ENCODE data around the gene NFE2L3.
A peak's percentile ranks its signal among the peaks of the same experiment; 100 is the strongest.

DNA sequence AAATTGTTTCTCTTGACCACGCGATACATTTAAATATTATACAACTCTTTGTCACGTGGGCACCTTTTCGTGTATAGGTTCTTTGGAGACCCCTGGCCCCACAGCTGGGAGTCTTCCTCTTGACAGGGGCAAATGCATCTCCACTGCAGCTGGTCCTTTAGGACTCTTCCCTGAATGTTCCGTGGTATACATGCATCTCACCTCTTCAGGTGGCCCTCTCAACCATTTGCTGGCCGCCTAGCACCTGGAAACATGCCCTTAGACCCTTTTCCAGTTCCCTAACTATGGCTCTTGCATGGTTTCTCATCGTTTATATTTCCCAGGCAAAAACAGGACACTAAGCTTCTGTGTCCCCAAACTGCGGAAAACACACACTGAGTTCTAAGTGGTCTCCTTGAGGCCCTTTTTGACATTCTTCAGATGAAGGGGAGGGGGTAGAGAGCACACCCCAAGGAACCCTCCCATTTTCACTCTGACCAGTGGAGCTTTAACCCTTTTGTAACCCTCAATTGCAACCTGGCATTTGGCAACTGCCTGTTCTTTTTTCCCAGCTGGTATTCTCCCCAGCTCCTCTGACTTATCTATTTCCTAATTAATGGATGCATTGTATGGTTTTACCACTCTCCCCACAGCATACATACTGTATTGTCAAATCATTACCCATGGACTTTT lies 28.0 kb downstream of the NFE2L3 start:
- TF ChIP-seq, protein P1, sequence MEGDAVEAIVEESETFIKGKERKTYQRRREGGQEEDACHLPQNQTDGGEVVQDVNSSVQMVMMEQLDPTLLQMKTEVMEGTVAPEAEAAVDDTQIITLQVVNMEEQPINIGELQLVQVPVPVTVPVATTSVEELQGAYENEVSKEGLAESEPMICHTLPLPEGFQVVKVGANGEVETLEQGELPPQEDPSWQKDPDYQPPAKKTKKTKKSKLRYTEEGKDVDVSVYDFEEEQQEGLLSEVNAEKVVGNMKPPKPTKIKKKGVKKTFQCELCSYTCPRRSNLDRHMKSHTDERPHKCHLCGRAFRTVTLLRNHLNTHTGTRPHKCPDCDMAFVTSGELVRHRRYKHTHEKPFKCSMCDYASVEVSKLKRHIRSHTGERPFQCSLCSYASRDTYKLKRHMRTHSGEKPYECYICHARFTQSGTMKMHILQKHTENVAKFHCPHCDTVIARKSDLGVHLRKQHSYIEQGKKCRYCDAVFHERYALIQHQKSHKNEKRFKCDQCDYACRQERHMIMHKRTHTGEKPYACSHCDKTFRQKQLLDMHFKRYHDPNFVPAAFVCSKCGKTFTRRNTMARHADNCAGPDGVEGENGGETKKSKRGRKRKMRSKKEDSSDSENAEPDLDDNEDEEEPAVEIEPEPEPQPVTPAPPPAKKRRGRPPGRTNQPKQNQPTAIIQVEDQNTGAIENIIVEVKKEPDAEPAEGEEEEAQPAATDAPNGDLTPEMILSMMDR (IDR thresholded peaks at IDR 0.05): no peak
- TF ChIP-seq POLR2A (IDR thresholded peaks at IDR 0.05): peak in 1 of 3 donors; percentile 18

All from body of pancreas (tissue), 4 donors.